HAP-1 (cell line): ENCODE results near the gene SPATA31A5.
"Not testable (repeated sequence)": the region's sequence is repeated elsewhere in the genome, so short reads cannot be mapped to it uniquely, and the experiment has no call there.

Experiments used
- DNase-seq, 2 experiments: peaks; one replicate each; pipeline ENCODE4 v3.0.0-alpha.2; 2016 to 2020; ENCODE audit warnings: low spot score in 2 of 2
- H3K27me3 ChIP-seq: fragments of 250-450 bp; sonication (Bioruptor Pico); 2 replicates; pipeline ENCODE4 v1.5.1; 2020; ENCODE audit warnings: low read depth, mild to moderate bottlenecking, moderate library complexity
- H3K36me3 ChIP-seq: fragments of 250-450 bp; sonication (Bioruptor Pico); replicated peaks from 2 replicates; pipeline ENCODE4 v1.5.1; 2020; ENCODE audit warnings: mild to moderate bottlenecking
- H3K4me1 ChIP-seq: fragments of 250-450 bp; sonication (Bioruptor Pico); 2 replicates; pipeline ENCODE4 v1.5.1; 2020; ENCODE audit warnings: mild to moderate bottlenecking
- H3K4me3 ChIP-seq: fragments of 250-450 bp; sonication (Bioruptor Pico); 2 replicates; pipeline ENCODE4 v1.5.1; 2020; ENCODE audit warnings: mild to moderate bottlenecking, moderate library complexity
- H3K9me3 ChIP-seq: fragments of 250-450 bp; sonication (Bioruptor Pico); 2 replicates; pipeline ENCODE4 v1.5.1; 2020; ENCODE audit warnings: mild to moderate bottlenecking, moderate library complexity
- in situ Hi-C: fragments of 300-500 bp; cut with MboI; formaldehyde crosslinking; loops from 3 replicates; pipeline ENCODE4 v1.14.3; 2020; ENCODE audit warnings: low sequenced_read_pairs, inconsistent platforms, mixed read lengths

SPATA31A5 gene

DNA sequence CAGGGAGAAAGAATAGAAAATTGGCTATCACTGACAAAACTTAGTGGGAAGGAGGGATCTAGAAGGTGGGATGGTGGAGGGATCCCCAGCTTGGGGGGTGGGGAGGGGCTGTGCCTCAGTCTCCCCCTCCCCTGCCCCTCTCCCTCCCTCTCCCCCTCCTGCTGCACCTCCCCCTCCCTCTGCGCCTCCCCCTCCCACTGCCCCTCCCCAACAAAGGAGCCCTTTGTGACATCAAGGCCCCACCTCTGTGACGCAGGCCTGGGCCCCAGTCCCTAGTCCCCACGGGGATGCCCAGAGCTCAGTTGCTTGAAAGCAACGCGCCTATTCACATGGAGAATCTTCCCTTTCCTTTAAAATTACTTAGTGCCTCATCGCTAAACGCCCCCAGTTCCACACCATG is at the start of gene SPATA31A5:
TSS of gene SPATA31A5 (plus strand) at position 301 of the 400 bp plus-strand sequence. CDS start at position 330, 29 bp downstream.
- H3K4me3 ChIP-seq, in situ Hi-C loops, H3K4me1 ChIP-seq, H3K27me3 ChIP-seq, DNase-seq, H3K36me3 ChIP-seq, H3K9me3 ChIP-seq: not testable (repeated sequence)

DNA sequence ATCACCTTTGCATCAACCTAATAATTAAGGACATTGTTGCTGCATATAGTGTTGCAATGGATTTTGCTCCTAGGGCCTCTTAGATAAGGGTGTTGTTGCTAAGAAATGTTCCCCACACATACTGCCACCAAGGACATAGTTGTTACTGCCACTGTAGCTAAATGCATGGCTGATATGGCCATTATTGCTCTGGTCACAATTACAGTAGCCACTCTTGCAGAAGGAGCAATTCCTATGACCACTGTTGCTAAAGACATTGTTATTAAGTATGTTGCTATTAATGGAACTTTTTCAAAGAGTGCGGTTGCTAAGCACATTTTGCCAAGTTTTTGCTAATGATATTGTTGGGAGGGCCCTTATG is 48.8 kb downstream of the SPATA31A5 start:
- in situ Hi-C loops, H3K4me3 ChIP-seq, H3K9me3 ChIP-seq, H3K4me1 ChIP-seq, DNase-seq, H3K36me3 ChIP-seq, H3K27me3 ChIP-seq: not testable (repeated sequence)

DNA sequence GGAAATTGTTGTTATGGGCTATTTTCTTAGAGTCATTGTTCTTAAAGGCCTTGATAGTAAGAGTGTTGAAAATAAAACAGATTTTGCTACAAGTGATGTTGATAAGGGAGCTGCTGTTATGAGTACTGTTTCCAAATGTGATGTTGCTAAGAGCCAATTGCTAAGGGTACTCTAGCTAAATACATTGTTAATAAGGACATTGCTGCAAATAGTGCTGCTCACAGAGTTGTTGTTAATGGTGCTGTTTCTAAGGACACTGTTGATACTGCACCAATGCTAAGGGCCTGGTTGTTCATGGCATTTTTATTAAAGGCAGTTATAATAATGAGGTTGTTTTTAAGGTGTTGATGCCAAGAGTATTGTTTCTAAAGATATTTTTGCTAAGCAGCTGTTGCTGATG is 52.2 kb downstream of the SPATA31A5 start:
- in situ Hi-C loops, H3K9me3 ChIP-seq, H3K36me3 ChIP-seq, H3K4me3 ChIP-seq, DNase-seq, H3K4me1 ChIP-seq, H3K27me3 ChIP-seq: not testable (repeated sequence)
